HCT116 (cell line): ENCODE data around the gene CFAP221. TPM values are rescaled to one million over a fixed set of nuclear protein-coding genes. Genes with fewer than 3 reads are reported as not detected.

Experiments used
- ATAC-seq: fragments of 200-7000 bp; cut with Tn5 transposase; 2 replicates; pipeline ENCODE4 v1.9.1; 2020; ENCODE audit warnings: mild to moderate bottlenecking, moderate library complexity
- BruUV-seq: library from RNA; stranded (reverse); fragments of 400-500 nt; replicated peaks from 2 replicates; lab custom pipeline; 2021; lab: Mats Ljungman, UMichigan
- CTCF ChIA-PET: fragments of 300-600 bp; sonication (Branson Sonifier 250); formaldehyde crosslinking; loops from one replicate; lab custom pipeline; 2021; ENCODE audit warnings: antibody characterized with exemption; lab: Charles Lee
- POLR2A ChIA-PET: fragments of 300-600, 350-600 bp; sonication (Branson Sonifier 250); formaldehyde crosslinking; loops from one replicate; lab custom pipeline; 2021; ENCODE audit warnings: antibody characterized with exemption; lab: Charles Lee
- RAD21 ChIA-PET, 2 experiments: fragments of 300-600 bp; sonication (Branson Sonifier 250); formaldehyde crosslinking; loops; one replicate each; lab custom pipeline; 2023; ENCODE audit warnings: low total read pairs in 2 of 2; ENCODE audit not compliant: uncharacterized antibody in 2 of 2, unreplicated experiment in 2 of 2, low non-redundant PET in 1 of 2; lab: Charles Lee
- DNase-seq: peaks from one replicate; pipeline ENCODE4 v3.0.0-alpha.2; 2010; ENCODE audit warnings: low read depth, low spot score
- H2AFZ ChIP-seq: fragments of 200-600 bp; shearing (Covaris generic), sonication (generic); 2 replicates; pipeline ENCODE4 v1.6.1; 2017; ENCODE audit warnings: low read depth, mixed run types, mixed read lengths, antibody characterized with exemption, low read length; ENCODE audit not compliant: poor library complexity, severe bottlenecking
- H3K27ac ChIP-seq: 2 replicates; pipeline ENCODE4 v1.5.1; 2012; ENCODE audit warnings: low read depth, low read length
- H3K27me3 ChIP-seq: fragments of 200-600 bp; sonication (generic); 2 replicates; pipeline ENCODE4 v1.6.1; 2016; ENCODE audit warnings: mixed run types, low read length, mixed read lengths; ENCODE audit not compliant: insufficient read depth
- H3K36me3 ChIP-seq, 2 experiments: fragments of 200-500 bp in 1 of 2; fragments of 200-600 bp in 1 of 2; sonication (Bioruptor generic) in 1 of 2; sonication (generic) in 1 of 2; 2 replicates each; pipeline versions ENCODE4 v1.5.1 to v1.6.1; 2014 to 2016; ENCODE audit warnings: low read length in 2 of 2, inconsistent platforms in 1 of 2, mixed read lengths in 1 of 2, mixed run types in 1 of 2; ENCODE audit not compliant: insufficient read depth in 2 of 2, control insufficient read depth in 1 of 2
- H3K4me1 ChIP-seq, 2 experiments: fragments of 200-600 bp in 1 of 2; sonication (generic) in 1 of 2; 2 replicates each; pipeline versions ENCODE4 v1.5.1 to v1.6.1; 2012 to 2017; ENCODE audit warnings: low read length in 2 of 2, inconsistent platforms in 1 of 2, mild to moderate bottlenecking in 1 of 2, mixed read lengths in 1 of 2, mixed run types in 1 of 2, moderate library complexity in 1 of 2; ENCODE audit not compliant: insufficient read depth in 2 of 2, control insufficient read depth in 1 of 2
- H3K4me2 ChIP-seq: fragments of 200-600 bp; sonication (generic); 2 replicates; pipeline ENCODE4 v1.6.1; 2017; ENCODE audit warnings: mixed run types, low read length, mixed read lengths
- H3K4me3 ChIP-seq, 2 experiments: fragments of 200-600 bp in 1 of 2; sonication (generic) in 1 of 2; replicated peaks in 1 of 2; 2 replicates each; pipeline ENCODE4 v1.5.1; 2011 to 2016; ENCODE audit warnings: low read length in 2 of 2, control low read depth in 1 of 2, low read depth in 1 of 2, mild to moderate bottlenecking in 1 of 2, mixed read lengths in 1 of 2, mixed run types in 1 of 2
- H3K79me2 ChIP-seq: fragments of 200-600 bp; sonication (generic); 2 replicates; pipeline ENCODE4 v1.6.1; 2017; ENCODE audit warnings: mild to moderate bottlenecking, mixed run types, low read length, moderate library complexity, mixed read lengths; ENCODE audit not compliant: insufficient read depth
- H3K9ac ChIP-seq: fragments of 200-600 bp; sonication (generic); 2 replicates; pipeline ENCODE4 v1.6.1; 2016; ENCODE audit warnings: low read length, mixed read lengths
- H3K9me2 ChIP-seq: fragments of 200-600 bp; sonication (generic), shearing (Covaris generic); 2 replicates; pipeline ENCODE4 v1.6.1; 2017; ENCODE audit warnings: mixed run types, mild to moderate bottlenecking, moderate library complexity; ENCODE audit not compliant: insufficient read depth
- H3K9me3 ChIP-seq, 2 experiments: fragments of 200-500 bp in 1 of 2; fragments of 200-600 bp in 1 of 2; sonication (Bioruptor generic) in 1 of 2; sonication (generic) in 1 of 2; 2 replicates each; pipeline ENCODE4 v1.6.1; 2014 to 2017; ENCODE audit warnings: low read length in 2 of 2, mixed read lengths in 2 of 2, inconsistent platforms in 1 of 2, low read depth in 1 of 2, mild to moderate bottlenecking in 1 of 2, mixed run types in 1 of 2, moderate library complexity in 1 of 2; ENCODE audit not compliant: control insufficient read depth in 1 of 2, insufficient read depth in 1 of 2
- H4K20me1 ChIP-seq: fragments of 200-600 bp; sonication (generic), shearing (Covaris generic); 2 replicates; pipeline ENCODE4 v1.6.1; 2017; ENCODE audit warnings: mixed run types, mild to moderate bottlenecking, moderate library complexity; ENCODE audit not compliant: insufficient read depth
- CBX3 ChIP-seq: IDR thresholded peaks from 2 replicates; pipeline ENCODE4 v1.6.1; 2012; ENCODE audit warnings: low read depth
- CEBPB ChIP-seq: IDR thresholded peaks from 2 replicates; pipeline ENCODE4 v1.6.1; 2012; ENCODE audit warnings: low read depth
- CTCF ChIP-seq, 3 experiments: fragments of 200-600 bp in 1 of 3; sonication (generic) in 1 of 3; IDR thresholded peaks in 2 of 3; conservative IDR thresholded peaks in 1 of 3; 2 replicates each; pipeline ENCODE4 v1.5.1; 2012 to 2017; ENCODE audit warnings: low read depth in 2 of 3, low read length in 2 of 3, antibody characterized with exemption in 1 of 3, borderline replicate concordance in 1 of 3, control low read depth in 1 of 3, mild to moderate bottlenecking in 1 of 3, mixed read lengths in 1 of 3, mixed run types in 1 of 3, moderate library complexity in 1 of 3; ENCODE audit not compliant: insufficient read depth in 1 of 3
- EGR1 ChIP-seq: IDR thresholded peaks from 2 replicates; pipeline ENCODE4 v1.6.1; 2012; ENCODE audit warnings: low read depth
- EZH2 ChIP-seq: fragments of 200-600 bp; sonication (generic); IDR thresholded peaks from 2 replicates; pipeline ENCODE4 v1.6.1; 2017; ENCODE audit warnings: antibody characterized with exemption, mixed run types
- EZH2phosphoT487 ChIP-seq: fragments of 200-600 bp; IDR thresholded peaks from 2 replicates; pipeline ENCODE4 v1.6.1; 2018; ENCODE audit warnings: antibody characterized with exemption, borderline replicate concordance
- JUND ChIP-seq: IDR thresholded peaks from 2 replicates; pipeline ENCODE4 v1.6.1; 2012
- POLR2AphosphoS5 ChIP-seq: IDR thresholded peaks from 2 replicates; pipeline ENCODE4 v1.6.1; 2011; ENCODE audit warnings: mild to moderate bottlenecking, low read depth, low read length, moderate library complexity
- RAD21 ChIP-seq: IDR thresholded peaks from 2 replicates; pipeline ENCODE4 v1.6.1; 2012; ENCODE audit warnings: low read depth, mild to moderate bottlenecking
- SIN3A ChIP-seq: IDR thresholded peaks from 2 replicates; pipeline ENCODE4 v1.6.1; 2012; ENCODE audit warnings: low read depth
- SP1 ChIP-seq: IDR thresholded peaks from 2 replicates; pipeline ENCODE4 v1.6.1; 2012; ENCODE audit warnings: low read depth
- SRF ChIP-seq: IDR thresholded peaks from 2 replicates; pipeline ENCODE4 v1.6.1; 2012; ENCODE audit warnings: low read depth
- TCF7L2 ChIP-seq: IDR thresholded peaks from 2 replicates; pipeline ENCODE4 v1.7.0; 2011; ENCODE audit warnings: borderline replicate concordance, inconsistent platforms; ENCODE audit not compliant: insufficient read depth, insufficient read length; ENCODE audit errors: extremely low read depth
- YY1 ChIP-seq: IDR thresholded peaks from 2 replicates; pipeline ENCODE4 v1.6.1; 2011; ENCODE audit warnings: low read length, low read depth, moderate library complexity, mild to moderate bottlenecking; ENCODE audit not compliant: insufficient replicate concordance; ENCODE audit errors: extremely low read depth
- ZFX ChIP-seq: fragments of 450-650 bp; IDR thresholded peaks from 2 replicates; pipeline ENCODE4 v1.6.1; 2017
- intact Hi-C: fragments of 100-400 bp; cut with micrococcal nuclease; formaldehyde crosslinking; loops from 2 replicates; pipeline ENCODE4 v1.10.0; 2022
- total RNA-seq: library from RNA; stranded (reverse); gene quantifications from one replicate; pipeline ENCODE4 v1.2.1, GENCODE V29; 2021; ENCODE audit not compliant: unreplicated experiment

The CFAP221 gene
- total RNA-seq, 1 experiment from 2014 or later = 0.96 TPM

DNA sequence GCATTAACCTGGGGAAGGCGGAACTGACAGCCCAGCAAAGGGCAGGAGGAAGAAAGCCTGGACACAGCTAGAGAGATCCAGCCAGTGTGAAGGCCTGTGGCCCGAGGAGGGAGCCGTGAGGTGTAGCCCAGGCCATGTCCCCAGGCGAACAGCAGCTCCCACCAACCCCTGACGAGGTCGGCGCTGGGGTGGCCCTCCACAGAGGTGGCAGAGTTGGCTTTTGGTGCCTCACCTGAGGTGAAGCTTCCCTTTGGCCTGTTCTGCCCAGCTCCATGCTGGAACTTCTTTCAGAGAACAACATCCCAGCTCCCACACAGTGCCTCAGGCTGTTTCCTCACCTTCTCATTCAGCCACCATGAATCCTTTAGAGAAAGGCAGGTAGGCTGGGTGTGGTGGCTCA, 148.1 kb downstream of the CFAP221 start:
- no peak overlapping the region for H3K27ac ChIP-seq
- no peak overlapping the region for H3K9ac ChIP-seq
- ChIA-PET POLR2A (interaction anchor here (0.6 kb wide), 1 partner anchor 548 kb away, joined by 3 read pairs; no protein-coding TSS in a partner anchor), CTCF (no interaction called here), RAD21 (no interaction called here)
- H3K27me3 ChIP-seq = no peaks in the 10 kb centered on the region
- H3K4me3 ChIP-seq = no peak overlapping the region
- ATAC-seq (no peak), DNase-seq (no peak)
- no peak overlapping the region for H3K4me2 ChIP-seq
- H3K9me2 ChIP-seq = no peaks in the 10 kb centered on the region
- H3K36me3 ChIP-seq = no peaks in the 10 kb centered on the region
- no TSS peak for BruUV-seq
- no peaks in the 10 kb centered on the region for H4K20me1 ChIP-seq
- no peak overlapping the region for H2AFZ ChIP-seq
- no peaks in the 10 kb centered on the region for H3K9me3 ChIP-seq
- H3K4me1 ChIP-seq = no peaks in the 10 kb centered on the region
- H3K79me2 ChIP-seq = no peaks in the 10 kb centered on the region
- intact Hi-C loops = no loop called here
- TF ChIP-seq YY1 (no peak), EGR1 (no peak), ZFX (no peak), RAD21 (no peak), EZH2phosphoT487 (no peak), SRF (no peak), CBX3 (no peak), JUND (no peak), POLR2AphosphoS5 (no peak), EZH2 (no peak)

DNA sequence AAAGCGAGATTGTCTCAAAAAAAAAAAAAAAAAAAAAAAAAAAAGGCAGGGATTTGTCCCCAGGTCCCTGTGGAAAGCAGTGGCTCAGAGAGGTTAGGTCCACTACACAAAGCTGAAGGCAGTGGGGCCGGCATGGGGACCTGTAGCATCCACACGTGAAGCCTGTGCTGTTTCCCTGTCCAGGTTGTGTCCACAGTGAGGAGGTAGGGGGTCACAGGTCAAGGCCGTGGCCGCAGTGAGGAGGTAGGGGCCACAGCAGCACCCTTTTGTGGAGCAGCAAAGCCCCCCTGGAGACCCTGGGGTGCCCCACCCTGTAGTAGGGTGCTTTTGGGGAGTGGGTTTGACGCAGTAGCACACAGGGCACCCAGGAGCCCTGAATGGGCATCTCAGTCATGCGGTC, 148.7 kb downstream of the CFAP221 start:
- Histone ChIP-seq H2AFZ (no peak overlapping the region), H3K4me3 (no peak overlapping the region), H3K9me3 (no peaks in the 10 kb centered on the region), H3K9ac (no peak overlapping the region), H3K27me3 (no peaks in the 10 kb centered on the region), H3K4me1 (no peaks in the 10 kb centered on the region), H3K4me2 (no peak overlapping the region), H4K20me1 (no peaks in the 10 kb centered on the region), H3K27ac (no peak overlapping the region), H3K9me2 (no peaks in the 10 kb centered on the region), H3K36me3 (no peaks in the 10 kb centered on the region), H3K79me2 (no peaks in the 10 kb centered on the region)
- CTCF ChIA-PET = no interaction called here
- ATAC-seq = no peak
- BruUV-seq = no TSS peak
- TF ChIP-seq POLR2AphosphoS5 (no peak), SP1 (no peak), EGR1 (no peak), SIN3A (no peak), CEBPB (no peak), CTCF (IDR thresholded peaks at IDR 0.05 in 2 of 3, conservative IDR thresholded peaks at IDR 0.05 in 1 of 3; ENCODE audit: borderline replicate concordance in 1 of 3, insufficient read depth in 1 of 3, low read depth in 2 of 3, low read length in 2 of 3) (no peak), JUND (no peak), TCF7L2 (no peak)
- POLR2A ChIA-PET = interaction anchor here (0.6 kb wide), 1 partner anchor 548 kb away, joined by 3 read pairs; no protein-coding TSS in a partner anchor
- no peak for DNase-seq
- intact Hi-C loops = no loop called here
- RAD21 ChIA-PET = no interaction called here
